ENCODE measurements around the gene TNF.
A peak's percentile ranks its signal among the peaks of the same experiment; 100 is the strongest.

Gene TNF

DNA sequence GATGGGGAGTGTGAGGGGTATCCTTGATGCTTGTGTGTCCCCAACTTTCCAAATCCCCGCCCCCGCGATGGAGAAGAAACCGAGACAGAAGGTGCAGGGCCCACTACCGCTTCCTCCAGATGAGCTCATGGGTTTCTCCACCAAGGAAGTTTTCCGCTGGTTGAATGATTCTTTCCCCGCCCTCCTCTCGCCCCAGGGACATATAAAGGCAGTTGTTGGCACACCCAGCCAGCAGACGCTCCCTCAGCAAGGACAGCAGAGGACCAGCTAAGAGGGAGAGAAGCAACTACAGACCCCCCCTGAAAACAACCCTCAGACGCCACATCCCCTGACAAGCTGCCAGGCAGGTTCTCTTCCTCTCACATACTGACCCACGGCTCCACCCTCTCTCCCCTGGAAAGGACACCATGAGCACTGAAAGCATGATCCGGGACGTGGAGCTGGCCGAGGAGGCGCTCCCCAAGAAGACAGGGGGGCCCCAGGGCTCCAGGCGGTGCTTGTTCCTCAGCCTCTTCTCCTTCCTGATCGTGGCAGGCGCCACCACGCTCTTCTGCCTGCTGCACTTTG lies at the start of gene TNF:
TSS of gene TNF (plus strand) at position 231 of the 567 bp plus-strand sequence. CDS start at position 408, 177 bp downstream.
- peak in 12 of 56 donors; percentile 5 to 44 (median 22) for DNase-seq

DNA sequence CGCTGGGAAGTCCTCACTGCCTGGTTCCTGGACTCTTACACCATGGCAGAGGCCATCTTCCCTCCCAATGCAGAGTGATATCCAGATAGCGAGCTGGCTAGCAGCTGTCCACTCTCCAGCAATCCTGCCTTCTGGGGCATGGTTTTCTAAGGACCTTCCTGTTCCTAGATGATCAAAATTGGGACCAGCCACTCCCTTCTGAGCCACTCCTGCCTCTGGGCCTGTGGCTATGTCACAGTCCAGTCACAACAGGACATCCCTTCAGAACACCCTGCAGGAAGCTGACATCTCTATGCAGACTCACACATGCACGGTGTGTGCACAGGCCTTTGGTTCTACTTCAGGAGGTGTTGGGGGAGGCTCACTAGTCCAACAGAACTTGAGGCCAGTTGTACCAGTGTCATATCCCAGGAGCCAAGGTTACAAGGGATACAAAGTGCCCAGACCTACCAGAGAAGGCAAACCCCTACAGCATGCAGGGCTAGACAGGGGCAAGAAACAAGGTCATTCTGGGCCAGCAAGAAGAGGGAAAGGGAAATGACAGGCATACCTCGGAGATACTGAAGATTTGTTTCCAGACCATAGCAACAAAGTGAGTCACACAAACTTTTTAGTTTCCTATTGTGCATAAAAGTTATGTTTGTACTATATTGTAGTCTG lies 49.3 kb upstream of the TNF start:
- DNase-seq: no peak

DNA sequence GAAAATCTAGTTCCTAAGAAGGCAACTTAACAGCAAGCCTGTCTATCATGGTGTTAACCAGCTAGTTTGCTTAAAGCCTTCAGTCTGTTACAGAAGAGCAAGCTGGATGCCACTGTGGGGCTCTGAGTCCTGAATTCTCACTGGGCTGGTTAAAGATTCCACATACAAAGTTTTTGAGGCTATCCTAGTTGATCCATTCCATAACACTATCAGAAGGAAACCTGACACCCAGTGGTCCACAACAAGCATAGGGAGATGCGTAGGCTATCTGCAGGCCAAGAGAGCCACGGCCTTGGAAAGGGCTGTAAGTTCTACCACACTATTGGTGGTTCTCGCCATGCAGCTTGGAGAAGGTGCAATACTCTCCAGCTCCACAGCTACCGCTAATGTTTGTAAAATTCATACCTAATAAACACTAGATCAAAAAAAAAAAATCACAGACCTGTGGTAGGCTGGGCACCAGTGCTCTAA lies 47.0 kb upstream of the TNF start:
- no peak for DNase-seq

DNA sequence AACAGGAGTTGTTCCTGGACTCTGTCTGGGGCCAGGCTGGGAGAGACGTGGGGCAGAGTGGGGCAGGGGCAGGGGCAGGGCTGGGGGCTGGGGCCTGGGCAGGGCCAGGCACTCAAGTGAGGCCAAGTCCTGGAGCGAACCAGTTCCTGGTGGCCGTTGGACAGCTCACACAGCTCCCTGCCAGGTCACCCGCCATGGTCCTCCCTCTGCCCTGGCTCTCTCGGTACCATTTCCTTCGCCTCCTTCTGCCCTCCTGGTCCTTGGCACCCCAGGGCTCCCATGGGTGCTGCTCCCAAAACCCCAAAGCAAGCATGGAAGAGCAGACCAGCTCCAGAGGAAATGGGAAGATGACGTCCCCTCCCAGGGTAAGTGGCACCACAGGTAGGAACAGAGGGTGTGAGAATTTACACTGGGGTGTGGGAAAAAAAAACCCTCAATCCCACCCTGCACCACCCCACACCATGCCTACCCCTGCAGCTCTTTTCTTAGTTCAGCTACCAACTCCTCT lies 46.5 kb upstream of the TNF start, which contains the start of gene MCCD1:
TSS of gene MCCD1 (plus strand) at position 142 of the 508 bp plus-strand sequence. CDS start at position 195, 53 bp downstream.
- no peak for DNase-seq

DNA sequence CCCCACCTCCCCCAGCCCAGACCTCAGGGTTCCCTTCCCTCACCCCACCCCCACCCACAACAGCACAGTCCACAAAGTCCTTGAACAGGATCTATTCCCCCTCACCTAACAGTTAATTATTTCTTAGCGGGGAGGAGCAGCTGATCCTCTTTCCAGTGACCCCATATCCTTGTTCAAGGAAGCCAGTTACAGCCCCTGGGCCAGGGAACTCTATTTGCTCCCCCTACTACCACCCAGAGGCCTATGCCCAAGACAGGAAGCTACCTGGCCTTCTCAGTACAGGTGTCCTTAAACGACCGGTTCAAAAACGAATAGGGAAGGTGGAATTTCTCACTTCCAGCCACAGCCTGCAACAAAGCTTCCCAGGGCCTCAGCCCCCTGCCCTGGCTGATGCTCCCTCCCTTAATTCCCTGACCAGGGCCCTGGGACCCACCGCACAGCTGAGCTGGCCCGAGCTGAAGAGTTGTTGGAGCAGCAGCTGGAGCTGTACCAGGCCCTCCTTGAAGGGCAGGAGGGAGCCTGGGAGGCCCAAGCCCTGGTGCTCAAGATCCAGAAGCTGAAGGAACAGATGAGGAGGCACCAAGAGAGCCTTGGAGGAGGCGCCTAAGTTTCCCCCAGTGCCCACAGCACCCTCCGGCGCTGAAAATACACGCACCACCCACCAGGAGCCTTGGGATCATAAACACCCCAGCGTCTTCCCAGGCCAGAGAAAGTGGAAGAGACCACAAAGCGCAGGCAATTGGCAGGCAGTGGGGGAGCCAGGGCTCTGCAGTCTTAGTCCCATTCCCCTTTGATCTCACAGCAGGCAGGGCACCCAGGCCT lies 45.8 kb upstream of the TNF start:
- DNase-seq: no peak

DNA sequence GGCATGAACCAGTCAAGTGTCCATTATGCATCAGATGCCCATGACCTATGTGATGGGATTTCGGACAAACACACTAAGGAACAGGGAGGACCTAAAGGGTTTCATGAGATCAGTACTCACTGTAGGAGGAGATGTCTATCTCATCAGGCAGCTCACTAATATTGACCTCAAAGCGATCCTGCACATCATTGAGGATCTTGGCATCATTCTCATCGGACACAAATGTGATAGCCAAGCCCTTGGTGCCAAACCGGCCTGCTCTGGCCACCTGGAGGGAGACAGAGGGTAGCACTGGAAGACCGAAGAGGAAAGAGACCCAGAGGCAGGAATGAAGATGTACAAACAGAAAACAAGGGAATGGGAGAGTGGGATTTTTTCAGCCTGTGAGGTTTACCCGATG lies 44.7 kb upstream of the TNF start:
- no peak for DNase-seq

GRCh38 chr6:31531162-31531561 lies 44.2 kb upstream of the TNF start:
- DNase-seq: no peak

GRCh38 chr6:31531771-31532643 lies 43.4 kb upstream of the TNF start:
- DNase-seq: no peak

DNA sequence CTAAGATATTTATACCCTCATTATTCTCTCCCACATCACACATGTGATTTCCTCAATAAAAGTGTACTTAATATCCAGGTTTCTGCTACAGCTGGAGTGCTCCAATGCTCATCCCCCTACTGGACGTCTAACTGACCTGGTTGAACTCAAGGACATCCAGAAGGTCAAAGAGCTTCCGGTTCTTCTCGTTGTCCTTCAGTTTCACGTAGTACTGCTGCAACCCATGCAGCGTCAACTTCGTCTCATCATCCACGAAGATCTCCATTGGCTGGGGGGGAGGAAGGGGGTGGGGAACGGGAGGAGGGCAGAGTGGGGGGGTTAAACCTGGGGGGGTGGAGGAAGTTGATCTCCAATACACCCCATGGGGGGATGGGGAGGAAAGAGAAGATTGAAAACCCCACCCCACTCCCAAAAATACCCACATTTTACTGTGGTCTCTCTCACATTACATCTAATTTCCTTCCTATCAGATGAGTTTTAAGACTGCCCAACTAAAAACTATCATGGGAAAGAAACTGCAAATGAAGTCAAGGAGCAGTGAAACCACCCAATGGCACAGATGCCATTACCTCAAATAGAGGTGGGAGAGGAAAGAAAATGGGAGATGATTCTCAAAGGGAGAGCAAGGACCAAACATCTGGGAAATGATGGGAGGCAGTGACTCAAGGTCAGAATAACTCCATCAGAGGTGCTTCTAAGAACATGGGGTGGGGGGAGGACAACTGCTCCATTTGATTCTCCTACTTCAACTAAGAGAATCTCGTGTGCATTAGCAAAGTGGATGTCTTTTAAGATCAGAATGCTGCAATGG lies 42.5 kb upstream of the TNF start:
- DNase-seq: no peak

GRCh38 chr6:31533455-31533841 lies 41.9 kb upstream of the TNF start:
- no peak for DNase-seq

DNA sequence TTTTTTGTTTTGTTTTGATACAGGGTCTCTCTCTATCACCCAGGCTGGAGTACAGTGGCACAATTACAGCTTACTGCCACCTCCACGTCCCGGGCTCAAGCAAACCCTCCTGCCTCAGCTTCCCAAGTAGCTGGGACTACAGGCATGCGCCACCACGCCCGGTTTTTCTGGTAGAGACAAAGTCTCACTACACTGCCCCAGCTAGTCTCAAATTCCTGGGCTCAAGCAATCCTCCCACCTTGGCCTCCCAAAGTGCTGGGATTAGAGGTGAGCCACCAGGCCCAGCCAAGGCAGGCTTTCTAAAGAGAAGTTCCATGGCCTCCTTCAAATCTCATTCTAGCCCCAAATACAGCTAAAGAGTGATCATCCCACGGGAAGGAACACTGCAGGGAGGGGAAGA lies 41.4 kb upstream of the TNF start:
- DNase-seq: no peak

DNA sequence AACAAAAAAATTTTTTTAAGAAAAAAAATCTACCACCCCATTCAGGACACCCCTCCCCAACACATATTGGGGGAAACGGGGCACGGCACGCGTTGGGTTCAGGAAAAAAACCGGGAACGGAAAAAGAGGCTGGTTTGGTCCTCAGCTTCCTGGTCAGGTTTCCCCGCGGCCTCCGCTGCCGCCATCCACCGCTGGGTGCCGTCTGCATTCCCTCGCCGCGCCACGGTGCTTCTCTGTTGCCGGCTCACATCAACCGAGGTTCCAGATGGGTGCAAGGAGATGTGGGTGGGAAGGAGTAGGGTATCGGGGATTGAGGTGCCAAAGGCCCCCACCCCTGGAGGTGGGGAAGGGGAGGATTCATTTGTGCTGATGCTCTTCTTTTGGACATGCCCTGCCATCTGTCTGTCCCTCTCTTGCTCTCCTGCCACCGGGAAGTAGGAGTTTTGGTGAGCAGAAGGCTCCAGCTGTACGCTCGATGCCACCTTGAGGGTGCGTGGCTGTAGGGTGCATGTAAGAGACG lies 40.8 kb upstream of the TNF start:
- no peak for DNase-seq

- no peak for DNase-seq
Observed at GRCh38 chr6:31535538-31536324, 39.6 kb upstream of the TNF start.

DNA sequence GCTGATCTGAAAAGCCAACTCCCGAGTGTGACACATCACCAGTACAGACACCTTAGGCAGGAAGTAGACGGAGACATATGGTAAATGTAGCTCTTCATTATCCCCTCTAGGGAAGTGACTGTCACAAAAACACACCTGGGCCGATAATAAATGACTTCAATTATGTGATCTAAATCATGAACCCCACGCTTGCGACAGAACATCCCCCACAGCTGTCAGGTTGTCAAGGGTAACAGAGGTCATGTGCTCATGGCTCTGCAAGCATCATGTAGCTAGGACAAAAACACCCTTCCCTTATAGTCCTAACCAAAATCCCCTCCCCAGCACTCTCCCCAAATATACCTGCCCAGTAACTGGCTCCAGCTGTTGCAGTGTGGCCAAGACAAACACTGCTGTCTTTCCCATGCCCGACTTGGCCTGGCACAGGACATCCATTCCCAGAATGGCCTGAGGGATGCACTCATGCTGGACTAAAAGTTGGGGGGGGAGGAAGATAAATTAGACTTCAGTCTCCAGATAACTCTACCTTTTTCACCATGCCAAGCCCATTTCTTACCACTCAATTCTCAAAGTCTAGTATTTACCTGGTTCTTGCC lies 36.5 kb upstream of the TNF start:
- no peak for DNase-seq

DNA sequence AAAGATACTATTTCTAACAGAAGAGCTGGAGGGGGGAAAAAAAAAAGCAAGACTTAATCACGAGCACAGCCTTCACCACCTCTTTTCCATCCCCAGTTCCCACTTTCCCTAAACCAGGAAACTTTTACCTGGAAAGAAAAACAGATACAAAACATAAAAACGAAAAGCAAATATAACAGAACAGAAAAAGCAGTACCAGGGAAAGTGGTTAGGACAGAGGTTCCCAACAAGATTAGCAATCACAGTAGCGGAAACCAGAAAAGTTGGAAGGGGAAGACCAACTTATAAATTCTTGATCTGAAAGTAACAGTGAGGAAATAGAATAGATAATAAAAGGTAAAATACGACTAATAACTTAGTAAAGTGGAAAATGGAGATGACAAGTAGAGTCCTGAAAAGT lies 34.7 kb upstream of the TNF start:
- no peak for DNase-seq

GRCh38 chr6:31541059-31541657 lies 34.2 kb upstream of the TNF start:
- peak in 12 of 56 donors; percentile 19 to 63 (median 41) for DNase-seq

DNA sequence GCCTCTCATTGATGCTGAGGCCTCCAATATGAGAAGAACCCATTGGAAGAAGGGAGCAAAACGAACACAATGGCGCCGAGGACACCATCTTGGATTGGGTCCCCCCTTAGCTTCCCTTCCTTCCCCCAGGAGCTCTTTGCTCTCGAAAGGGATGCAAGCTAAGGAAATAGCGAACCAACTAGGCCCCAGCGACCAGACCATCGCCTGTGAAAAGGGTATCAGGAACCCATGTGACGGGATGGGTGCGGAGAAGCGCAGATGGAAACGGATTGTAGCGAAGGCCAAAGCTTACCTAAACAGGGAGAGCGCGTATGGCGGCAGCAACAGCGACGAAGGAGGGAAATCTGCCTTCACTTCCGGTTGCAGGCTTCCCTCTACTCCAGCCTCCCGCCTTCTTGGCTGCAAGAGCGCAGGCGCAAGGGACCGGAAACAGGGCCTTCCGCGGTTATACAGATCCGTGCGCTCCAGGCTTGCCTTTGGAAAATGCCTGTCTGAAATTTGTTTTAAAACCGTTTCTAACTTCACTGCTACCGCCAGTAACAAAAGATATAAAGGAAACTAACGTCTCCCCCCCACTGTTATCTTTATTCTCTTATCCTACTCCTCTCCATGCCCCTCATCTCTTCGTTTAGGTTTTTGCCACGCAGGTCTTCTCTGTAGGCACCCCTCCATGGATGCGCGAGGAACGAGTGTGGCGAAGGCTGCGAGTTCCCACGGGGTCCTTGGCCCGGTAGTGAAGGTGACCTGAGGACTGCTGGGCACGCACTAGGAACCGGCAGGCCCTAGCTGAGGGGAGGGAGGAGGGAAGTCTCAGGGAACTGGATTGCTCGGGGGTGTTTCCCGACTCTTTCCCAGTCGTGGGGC lies 33.5 kb upstream of the TNF start, which contains the start of gene DDX39B:
TSS of gene DDX39B (minus strand) at position 346 of the 864 bp plus-strand sequence. CDS start 1,471 bp downstream, outside the sequence.
- DNase-seq: peak; percentile 67 to 97 (median 92)

Measured in amygdala (tissue), 56 donors.